Osteoblast (primary cell): ENCODE results near the gene OXNAD1. TPM values are rescaled to one million over a fixed set of nuclear protein-coding genes. Genes with fewer than 3 reads are reported as not detected.

Source experiments
- DNase-seq: peaks from one replicate; pipeline ENCODE4 v3.0.0; 2011; ENCODE audit warnings: low spot score, mixed read lengths; ENCODE audit not compliant: insufficient read length; ENCODE audit errors: missing footprints
- H2AFZ ChIP-seq: 2 replicates; pipeline ENCODE4 v1.6.0; 2011; ENCODE audit warnings: mild to moderate bottlenecking, low read length
- H3K27ac ChIP-seq: 2 replicates; pipeline ENCODE4 v1.5.1; 2011; ENCODE audit warnings: mild to moderate bottlenecking, low read depth, low read length, moderate library complexity
- H3K27me3 ChIP-seq: 2 replicates; pipeline ENCODE4 v1.6.0; 2012; ENCODE audit warnings: mild to moderate bottlenecking, control low read depth, inconsistent platforms, low read length, moderate library complexity; ENCODE audit not compliant: insufficient read depth
- H3K36me3 ChIP-seq: 2 replicates; pipeline ENCODE4 v1.5.1; 2011; ENCODE audit warnings: mild to moderate bottlenecking, low read length, control low read depth, moderate library complexity; ENCODE audit not compliant: insufficient read depth
- H3K4me1 ChIP-seq: 2 replicates; pipeline ENCODE4 v1.5.1; 2011; ENCODE audit warnings: mild to moderate bottlenecking, low read length, control low read depth, moderate library complexity; ENCODE audit not compliant: insufficient read depth
- H3K4me2 ChIP-seq: 2 replicates; pipeline ENCODE4 v1.6.0; 2011; ENCODE audit warnings: mild to moderate bottlenecking, low read length; ENCODE audit not compliant: insufficient read depth
- H3K4me3 ChIP-seq: fragments of 200-600 bp; sonication (generic); 3 replicates; pipeline ENCODE4 v1.5.1; 2012; ENCODE audit warnings: mild to moderate bottlenecking, low read length, inconsistent platforms; ENCODE audit not compliant: insufficient read depth
- H3K79me2 ChIP-seq: 2 replicates; pipeline ENCODE4 v1.6.0; 2012; ENCODE audit warnings: mild to moderate bottlenecking, low read length, control low read depth, inconsistent platforms; ENCODE audit not compliant: insufficient read depth
- H3K9me3 ChIP-seq: 2 replicates; pipeline ENCODE4 v1.5.1; 2011; ENCODE audit warnings: low read depth, low read length, control low read depth
- H4K20me1 ChIP-seq: 2 replicates; pipeline ENCODE4 v1.6.0; 2012; ENCODE audit warnings: mild to moderate bottlenecking, low read length, control low read depth; ENCODE audit not compliant: insufficient read depth
- CTCF ChIP-seq: IDR thresholded peaks from 2 replicates; pipeline ENCODE4 v1.5.1; 2011; ENCODE audit warnings: mild to moderate bottlenecking, low read depth, low read length, moderate library complexity; ENCODE audit errors: extremely low read depth
- total RNA-seq: library from RNA; depleted of rRNA; stranded (reverse); fragments of >200 nt; gene quantifications from 2 replicates; pipeline ENCODE4 v1.2.3, GENCODE V29; 2012

OXNAD1 gene
- total RNA-seq, 1 donor = 11.9 TPM

GRCh38 chr3:16236856-16237393, 28.1 kb upstream of the OXNAD1 start:
- Histone ChIP-seq H3K4me3 (no peak overlapping the region), H2AFZ (no peak overlapping the region), H3K9me3 (no peaks in the 10 kb centered on the region), H3K4me2 (no peak overlapping the region), H3K4me1 (peaks cover 14% of the 10 kb centered on the region), H3K27ac (no peak overlapping the region), H3K36me3 (no peaks in the 10 kb centered on the region), H4K20me1 (no peaks in the 10 kb centered on the region), H3K79me2 (no peaks in the 10 kb centered on the region), H3K27me3 (no peaks in the 10 kb centered on the region)
- TF ChIP-seq CTCF = no peak
- DNase-seq = no peak

DNA sequence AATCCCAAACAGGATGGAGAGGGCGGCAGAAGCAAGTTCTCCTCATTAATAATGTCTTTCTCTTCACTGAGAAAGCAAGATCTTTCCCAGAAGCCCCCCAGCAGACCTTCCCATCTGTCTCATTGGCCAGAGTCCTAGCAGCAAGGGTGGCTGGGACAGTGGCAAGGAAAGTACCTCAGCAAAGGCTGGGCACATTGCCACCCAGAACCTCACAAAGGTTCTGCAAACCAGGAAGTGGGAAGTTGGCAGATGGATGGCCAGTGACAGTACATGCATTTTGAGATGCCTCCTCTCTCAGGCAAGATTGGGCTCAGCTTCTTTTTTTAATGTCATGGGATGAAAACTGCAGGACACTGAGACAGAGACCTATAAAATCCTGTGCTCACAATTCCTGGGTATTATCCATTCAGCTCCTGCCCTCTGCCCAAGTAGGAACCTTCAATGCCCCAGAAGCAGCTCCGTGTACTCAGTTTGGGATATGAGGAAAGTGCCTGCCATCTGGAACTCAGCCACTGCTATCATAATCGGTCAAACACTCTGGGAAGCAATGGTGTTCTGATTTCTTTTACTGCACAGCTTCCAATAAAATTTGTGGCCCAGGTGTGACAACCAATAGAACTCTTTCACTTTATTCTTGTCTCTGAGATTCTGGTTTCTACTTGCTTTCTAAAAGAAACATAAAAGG, 25.8 kb upstream of the OXNAD1 start:
- Histone ChIP-seq H3K36me3 (no peaks in the 10 kb centered on the region), H3K27ac (no peak overlapping the region), H3K4me3 (no peak overlapping the region), H3K27me3 (no peaks in the 10 kb centered on the region), H3K9me3 (no peaks in the 10 kb centered on the region), H2AFZ (no peak overlapping the region), H3K79me2 (no peaks in the 10 kb centered on the region), H4K20me1 (no peaks in the 10 kb centered on the region), H3K4me2 (no peak overlapping the region), H3K4me1 (peaks cover 20% of the 10 kb centered on the region)
- no peak for DNase-seq
- TF ChIP-seq CTCF = no peak

- Histone ChIP-seq H3K4me1 (peaks cover 25% of the 10 kb centered on the region), H3K4me3 (no peak overlapping the region), H3K36me3 (no peaks in the 10 kb centered on the region), H3K27ac (peak overlapping the region; percentile 27), H3K9me3 (no peaks in the 10 kb centered on the region), H2AFZ (no peak overlapping the region), H4K20me1 (no peaks in the 10 kb centered on the region), H3K79me2 (no peaks in the 10 kb centered on the region), H3K27me3 (no peaks in the 10 kb centered on the region), H3K4me2 (no peak overlapping the region)
- TF ChIP-seq CTCF = no peak
- DNase-seq = peak; percentile 13
These were observed 25.2 kb upstream of the OXNAD1 start for GRCh38 chr3:16239780-16240179.

- Histone ChIP-seq H3K4me2 (no peak overlapping the region), H3K4me3 (no peak overlapping the region), H3K4me1 (peaks cover 25% of the 10 kb centered on the region), H3K36me3 (no peaks in the 10 kb centered on the region), H3K9me3 (no peaks in the 10 kb centered on the region), H3K27ac (peak overlapping the region; percentile 4), H3K79me2 (no peaks in the 10 kb centered on the region), H4K20me1 (no peaks in the 10 kb centered on the region), H3K27me3 (no peaks in the 10 kb centered on the region), H2AFZ (no peak overlapping the region)
- DNase-seq = peak; percentile 85
- TF ChIP-seq CTCF = no peak
These were observed 24.6 kb upstream of the OXNAD1 start for GRCh38 chr3:16240229-16241023.
